Measurements from ENCODE around the gene KHDRBS2.
A peak's percentile ranks its signal among the peaks of the same experiment; 100 is the strongest.

Gene KHDRBS2

GRCh38 chr6:62285612-62286469, at the start of gene KHDRBS2:
TSS of gene KHDRBS2 (minus strand) at chr6:62286225.
- peak; percentile 91 to 94 for DNase-seq

- peak in 1 of 2 experiments; percentile 8 for DNase-seq
Measured at GRCh38 chr6:62328607-62329006, 42.6 kb upstream of the KHDRBS2 start.

GRCh38 chr6:62324834-62325233, 38.8 kb upstream of the KHDRBS2 start:
- DNase-seq, result no peak

- DNase-seq, result peak; percentile 57 to 60
Measured at GRCh38 chr6:62323818-62324431, 37.9 kb upstream of the KHDRBS2 start.

- no peak for DNase-seq
Measured at GRCh38 chr6:62298745-62299392, 12.8 kb upstream of the KHDRBS2 start.

GRCh38 chr6:62296541-62296940, 10.5 kb upstream of the KHDRBS2 start:
- no peak for DNase-seq

- DNase-seq, result no peak
Measured at GRCh38 chr6:62288974-62289373, 2.9 kb upstream of the KHDRBS2 start.

GRCh38 chr6:62288562-62288961, 2.5 kb upstream of the KHDRBS2 start:
- no peak for DNase-seq

GRCh38 chr6:62286470-62286843, 432 bp upstream of the KHDRBS2 start:
- DNase-seq, result peak; percentile 44 to 68

- DNase-seq, result no peak
Measured at GRCh38 chr6:62284725-62285124, 1.3 kb downstream of the KHDRBS2 start.

GRCh38 chr6:62283796-62284411, 2.1 kb downstream of the KHDRBS2 start:
- peak; percentile 42 to 45 for DNase-seq

GRCh38 chr6:62283365-62283764, 2.7 kb downstream of the KHDRBS2 start:
- no peak for DNase-seq

GRCh38 chr6:62280099-62280498, 5.9 kb downstream of the KHDRBS2 start:
- DNase-seq, result no peak

GRCh38 chr6:62272114-62272513, 13.9 kb downstream of the KHDRBS2 start:
- no peak for DNase-seq

- no peak for DNase-seq
Measured at GRCh38 chr6:62265906-62266525, 20.0 kb downstream of the KHDRBS2 start.

GRCh38 chr6:62262283-62262682, 23.7 kb downstream of the KHDRBS2 start:
- no peak for DNase-seq

- DNase-seq, result no peak
Measured at GRCh38 chr6:62246087-62246486, 39.9 kb downstream of the KHDRBS2 start.

GRCh38 chr6:62236784-62237183, 49.2 kb downstream of the KHDRBS2 start:
- no peak for DNase-seq

- no peak for DNase-seq
Measured at GRCh38 chr6:62229231-62229630, 56.8 kb downstream of the KHDRBS2 start.

GRCh38 chr6:62217866-62218265, 68.2 kb downstream of the KHDRBS2 start:
- DNase-seq, result no peak

- no peak for DNase-seq
Measured at GRCh38 chr6:62202078-62202477, 83.9 kb downstream of the KHDRBS2 start.

- no peak for DNase-seq
Measured at GRCh38 chr6:62192593-62192992, 93.4 kb downstream of the KHDRBS2 start.

- DNase-seq, result no peak
Measured at GRCh38 chr6:62175195-62175594, 110.8 kb downstream of the KHDRBS2 start.
